ENCODE data around the gene COX7B. TPM values are rescaled to one million over a fixed set of nuclear protein-coding genes. Genes with fewer than 3 reads are reported as not detected.

The COX7B gene
- total and polyA plus RNA-seq, 10 donors: 101 to 504 (median 156) TPM

GRCh38 chrX:77922787-77923186, 23.5 kb downstream of the COX7B start:
- H3K36me3 ChIP-seq: no peaks in the 10 kb centered on the region
- intact Hi-C loops (cut with DNase I; ENCODE audit: low total_unique reads): no loop called here
- peaks cover 0 to 35% (median 13%) of the 10 kb centered on the region in 6 donors for H3K4me1 ChIP-seq
- no peak overlapping the region for H3K4me3 ChIP-seq
- DNase-seq: no peak
- TF ChIP-seq POLR2AphosphoS5 (IDR thresholded peaks at IDR 0.05): no peak
- H3K27ac ChIP-seq: no peak overlapping the region
- H3K27me3 ChIP-seq (replicated peaks in 1 of 7): no peaks in the 10 kb centered on the region
- no peaks in the 10 kb centered on the region for H3K9me3 ChIP-seq

GRCh38 chrX:77924320-77924859, 25.1 kb downstream of the COX7B start:
- peaks cover 0 to 19% (median 2%) of the 10 kb centered on the region in 6 donors for H3K4me1 ChIP-seq
- DNase-seq: no peak
- H3K27me3 ChIP-seq (replicated peaks in 1 of 7): no peaks in the 10 kb centered on the region
- no peak overlapping the region for H3K4me3 ChIP-seq
- intact Hi-C loops (cut with DNase I; ENCODE audit: low total_unique reads): no loop called here
- WGBS, 5 donors: 84 to 99% (median 94%) methylated on average over 8 of the region's 8 CpGs
- no peaks in the 10 kb centered on the region for H3K36me3 ChIP-seq
- no peak overlapping the region for H3K27ac ChIP-seq
- no peak for TF ChIP-seq POLR2AphosphoS5 (IDR thresholded peaks at IDR 0.05)
- no peak for TF ChIP-seq CTCF (IDR thresholded peaks at IDR 0.05 in 8 of 11, conservative IDR thresholded peaks at IDR 0.05 in 3 of 11)
- TF ChIP-seq POLR2A (IDR thresholded peaks at IDR 0.05): no peak
- no peaks in the 10 kb centered on the region for H3K9me3 ChIP-seq

- DNase-seq: no peak
- Histone ChIP-seq H3K9me3 (no peaks in the 10 kb centered on the region), H3K27ac (no peak overlapping the region), H3K4me1 (peaks cover 0 to 15% (median 1%) of the 10 kb centered on the region in 6 donors), H3K27me3 (replicated peaks in 1 of 7) (no peaks in the 10 kb centered on the region), H3K36me3 (no peaks in the 10 kb centered on the region), H3K4me3 (no peak overlapping the region)
- intact Hi-C loops (cut with DNase I; ENCODE audit: low total_unique reads): no loop called here
- 6 to 32% (median 16%) methylated on average over 3 of the region's 3 CpGs for WGBS, 5 donors
- no peak for TF ChIP-seq CTCF (IDR thresholded peaks at IDR 0.05 in 8 of 11, conservative IDR thresholded peaks at IDR 0.05 in 3 of 11)
- no peak for TF ChIP-seq POLR2AphosphoS5 (IDR thresholded peaks at IDR 0.05)
- no peak for TF ChIP-seq POLR2A (IDR thresholded peaks at IDR 0.05)
Measured at GRCh38 chrX:77925764-77926163, 26.5 kb downstream of the COX7B start.

- 13 to 38% (median 17%) methylated on average over 1 of the region's 1 CpG for WGBS, 5 donors
- intact Hi-C loops (cut with DNase I; ENCODE audit: low total_unique reads): no loop called here
Measured at GRCh38 chrX:77930581-77930980, 31.3 kb downstream of the COX7B start.

More at GRCh38 chrX:77930581-77930980, 31.3 kb downstream of the COX7B start:
- peaks cover 0 to 11% (median under 1%) of the 10 kb centered on the region in 6 donors for H3K4me1 ChIP-seq
- no peak overlapping the region for H3K4me3 ChIP-seq
- H3K36me3 ChIP-seq: no peaks in the 10 kb centered on the region
- DNase-seq: no peak
- H3K27ac ChIP-seq: no peak overlapping the region
- no peaks in the 10 kb centered on the region for H3K27me3 ChIP-seq (replicated peaks in 1 of 7)
- no peak for TF ChIP-seq POLR2A (IDR thresholded peaks at IDR 0.05)
- TF ChIP-seq POLR2AphosphoS5 (IDR thresholded peaks at IDR 0.05): no peak
- TF ChIP-seq CTCF (IDR thresholded peaks at IDR 0.05 in 8 of 11, conservative IDR thresholded peaks at IDR 0.05 in 3 of 11): no peak
- no peaks in the 10 kb centered on the region for H3K9me3 ChIP-seq

All from spleen (tissue), 11 donors.